Progenitor cell of endocrine pancreas (in vitro differentiated cells): ENCODE data around the gene OR9Q1. TPM values are rescaled to one million over a fixed set of nuclear protein-coding genes. Genes with fewer than 3 reads are reported as not detected.

ENCODE experiments used
- DNase-seq: peaks from one replicate; pipeline ENCODE4 v3.0.0; 2021; ENCODE audit warnings: low spot score; ENCODE audit not compliant: unreplicated experiment
- H3K27ac Mint-ChIP-seq: 2 replicates; pipeline ENCODE4 v1.8.0; 2021; ENCODE audit warnings: mild to moderate bottlenecking, moderate library complexity, mixed read lengths
- H3K27me3 Mint-ChIP-seq: 2 replicates; pipeline ENCODE4 v1.8.0; 2021; ENCODE audit warnings: mixed read lengths
- H3K36me3 Mint-ChIP-seq: 2 replicates; pipeline ENCODE4 v1.8.0; 2022; ENCODE audit warnings: mixed read lengths; ENCODE audit not compliant: insufficient read depth
- H3K4me1 Mint-ChIP-seq: 2 replicates; pipeline ENCODE4 v1.8.0; 2021; ENCODE audit warnings: low read depth, mixed read lengths
- H3K4me3 Mint-ChIP-seq: 2 replicates; pipeline ENCODE4 v1.8.0; 2021; ENCODE audit warnings: low read depth, mild to moderate bottlenecking, moderate library complexity, mixed read lengths
- H3K9me3 Mint-ChIP-seq: 2 replicates; pipeline ENCODE4 v1.8.0; 2021; ENCODE audit warnings: low read depth, mixed read lengths
- long read RNA-seq: library from polyadenylated mRNA; unstranded; transcript quantifications from one replicate; pipeline ENCODE4 v2.0.0, GENCODE V29; 2020
- total RNA-seq: library from RNA; stranded (reverse); gene quantifications from 2 replicates; pipeline ENCODE4 v1.2.1, GENCODE V29; 2021
- TF ChIP-seq, protein P1 (sequence below): fragments of 200-600 bp; sonication (generic); IDR thresholded peaks from one replicate; pipeline ENCODE4 v1.5.0; 2021; ENCODE audit warnings: antibody characterized with exemption, mild to moderate bottlenecking; ENCODE audit not compliant: unreplicated experiment

Gene OR9Q1, protein sequence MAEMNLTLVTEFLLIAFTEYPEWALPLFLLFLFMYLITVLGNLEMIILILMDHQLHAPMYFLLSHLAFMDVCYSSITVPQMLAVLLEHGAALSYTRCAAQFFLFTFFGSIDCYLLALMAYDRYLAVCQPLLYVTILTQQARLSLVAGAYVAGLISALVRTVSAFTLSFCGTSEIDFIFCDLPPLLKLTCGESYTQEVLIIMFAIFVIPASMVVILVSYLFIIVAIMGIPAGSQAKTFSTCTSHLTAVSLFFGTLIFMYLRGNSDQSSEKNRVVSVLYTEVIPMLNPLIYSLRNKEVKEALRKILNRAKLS
- not detected in 2 replicates for total RNA-seq
- long read RNA-seq, result 0 reads

DNA sequence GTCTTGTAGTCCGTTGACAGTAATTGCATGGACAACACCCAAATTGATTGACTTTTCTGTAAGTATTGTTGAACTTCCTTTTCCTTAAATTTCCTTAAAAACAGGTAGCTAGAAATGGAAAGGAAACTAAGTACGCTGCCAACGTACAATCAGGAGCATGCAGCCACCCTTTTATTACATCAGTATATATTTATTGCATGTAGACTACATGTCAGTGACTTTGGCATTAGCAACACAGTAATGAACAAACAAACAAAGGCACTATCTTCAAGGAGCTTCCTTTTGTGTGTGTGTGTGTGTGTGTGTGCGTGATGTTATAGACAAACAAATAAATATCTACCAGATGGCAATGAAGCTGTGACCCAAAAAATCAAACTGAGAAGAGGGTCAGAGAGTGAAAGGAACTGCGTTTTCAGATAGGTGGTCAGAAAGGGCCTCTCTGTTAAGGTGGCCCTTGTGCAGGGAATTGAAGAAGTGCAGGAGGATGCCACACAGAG, at the start of gene OR9Q1:
OR9Q1 (plus strand) TSS at position 447 of the 497 bp plus-strand sequence. CDS start 155,564 bp downstream, outside the sequence.
- no peaks in the 10 kb centered on the region for H3K4me1 Mint-ChIP-seq
- no peak for DNase-seq
- no peak within 1 kb of the TSS for H3K4me3 Mint-ChIP-seq
- peak within 1 kb of the TSS; percentile 52 for H3K27ac Mint-ChIP-seq
- TF ChIP-seq, protein P1, sequence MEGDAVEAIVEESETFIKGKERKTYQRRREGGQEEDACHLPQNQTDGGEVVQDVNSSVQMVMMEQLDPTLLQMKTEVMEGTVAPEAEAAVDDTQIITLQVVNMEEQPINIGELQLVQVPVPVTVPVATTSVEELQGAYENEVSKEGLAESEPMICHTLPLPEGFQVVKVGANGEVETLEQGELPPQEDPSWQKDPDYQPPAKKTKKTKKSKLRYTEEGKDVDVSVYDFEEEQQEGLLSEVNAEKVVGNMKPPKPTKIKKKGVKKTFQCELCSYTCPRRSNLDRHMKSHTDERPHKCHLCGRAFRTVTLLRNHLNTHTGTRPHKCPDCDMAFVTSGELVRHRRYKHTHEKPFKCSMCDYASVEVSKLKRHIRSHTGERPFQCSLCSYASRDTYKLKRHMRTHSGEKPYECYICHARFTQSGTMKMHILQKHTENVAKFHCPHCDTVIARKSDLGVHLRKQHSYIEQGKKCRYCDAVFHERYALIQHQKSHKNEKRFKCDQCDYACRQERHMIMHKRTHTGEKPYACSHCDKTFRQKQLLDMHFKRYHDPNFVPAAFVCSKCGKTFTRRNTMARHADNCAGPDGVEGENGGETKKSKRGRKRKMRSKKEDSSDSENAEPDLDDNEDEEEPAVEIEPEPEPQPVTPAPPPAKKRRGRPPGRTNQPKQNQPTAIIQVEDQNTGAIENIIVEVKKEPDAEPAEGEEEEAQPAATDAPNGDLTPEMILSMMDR, result no peak
- no peaks in the 10 kb centered on the region for H3K27me3 Mint-ChIP-seq
- no peaks in the 10 kb centered on the region for H3K9me3 Mint-ChIP-seq
- H3K36me3 Mint-ChIP-seq, result no peaks in the 10 kb centered on the region

DNA sequence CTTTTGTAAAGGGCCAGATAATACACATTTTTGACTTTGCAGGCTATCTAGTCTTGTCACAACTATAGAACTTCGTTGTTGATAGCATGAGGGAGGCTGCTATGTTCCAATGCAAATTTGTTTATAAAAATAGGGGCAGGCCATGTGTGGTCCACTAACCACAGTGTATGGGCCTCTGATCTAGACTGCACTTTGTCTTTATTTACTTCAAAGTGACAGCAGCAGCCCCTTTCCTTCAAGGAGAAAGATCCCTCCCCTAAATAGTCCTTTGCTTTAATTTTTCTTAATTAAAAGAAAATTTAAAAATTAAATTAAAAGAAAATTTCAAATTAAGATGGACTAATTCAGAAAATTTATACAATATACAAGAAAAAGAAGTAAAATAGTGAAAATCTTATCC, 49.5 kb upstream of the OR9Q1 start:
- Mint-ChIP-seq H3K9me3 (peaks cover 3% of the 10 kb centered on the region), H3K4me3 (no peak overlapping the region)

DNA sequence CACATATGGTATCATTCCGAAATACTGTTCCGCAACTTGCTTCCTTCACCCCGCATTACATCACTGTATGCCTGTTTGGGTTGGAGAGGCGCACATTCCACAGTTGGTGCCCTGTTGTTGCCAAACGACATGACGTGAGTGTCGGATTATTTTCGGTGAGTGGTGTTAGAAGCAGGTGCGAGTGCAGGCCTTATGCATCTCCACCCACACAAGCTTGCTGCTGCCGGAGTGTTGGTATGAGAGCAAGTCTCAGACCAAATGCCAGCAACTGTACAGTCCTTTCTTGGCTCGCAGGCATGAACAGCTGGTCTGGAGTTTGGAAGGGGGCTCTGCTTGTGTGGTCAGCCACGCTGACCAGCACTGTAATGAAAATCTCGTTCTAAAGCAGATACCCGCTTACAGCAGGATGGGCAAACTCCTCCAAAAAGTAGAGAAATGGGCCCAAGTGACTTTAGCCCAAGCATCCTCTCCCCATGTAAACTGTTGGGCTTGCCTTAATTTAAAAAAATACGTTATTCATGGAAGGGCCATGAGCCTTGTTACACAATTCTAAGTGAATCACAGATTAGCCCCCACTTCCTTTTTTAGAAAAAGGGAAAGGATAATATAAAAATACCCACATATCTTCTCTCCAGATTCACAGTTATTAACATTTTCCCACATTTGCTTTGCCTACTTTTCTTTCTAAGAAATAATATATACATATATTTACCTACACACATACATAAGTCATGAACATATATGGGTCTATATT, 48.7 kb upstream of the OR9Q1 start:
- Mint-ChIP-seq H3K27me3 (no peaks in the 10 kb centered on the region), H3K27ac (peak overlapping the region; percentile 69), H3K4me3 (no peak overlapping the region), H3K9me3 (peaks cover 3% of the 10 kb centered on the region), H3K36me3 (no peaks in the 10 kb centered on the region), H3K4me1 (peaks cover 65% of the 10 kb centered on the region)
- TF ChIP-seq, protein P1, result no peak
- DNase-seq, result no peak

More for the DNA sequence above, 49.5 kb upstream of the OR9Q1 start:
- DNase-seq, result no peak
- H3K27me3 Mint-ChIP-seq, result no peaks in the 10 kb centered on the region
- peaks cover 60% of the 10 kb centered on the region for H3K4me1 Mint-ChIP-seq
- TF ChIP-seq, protein P1, result no peak
- H3K36me3 Mint-ChIP-seq, result peaks cover under 1% of the 10 kb centered on the region
- H3K27ac Mint-ChIP-seq, result no peak overlapping the region

DNA sequence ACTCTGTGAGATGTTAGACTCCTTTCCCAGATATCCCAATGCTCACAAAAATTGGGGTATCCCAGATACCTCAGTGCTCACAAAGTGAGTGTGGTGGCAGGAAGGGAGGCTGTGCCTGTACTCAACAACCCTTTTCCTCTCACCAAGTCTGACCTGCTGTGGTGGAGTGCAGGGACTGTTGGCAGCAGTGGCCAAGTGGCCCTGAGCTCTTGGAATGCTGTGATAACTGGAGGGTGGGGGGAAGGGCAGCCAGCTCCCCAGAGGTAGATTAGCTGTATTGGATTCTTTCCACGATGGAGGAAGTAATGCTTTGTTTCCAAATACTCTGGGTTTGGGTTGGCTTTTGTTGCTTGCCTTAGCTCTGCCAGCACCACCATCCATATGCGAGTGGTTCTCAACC, 46.0 kb upstream of the OR9Q1 start:
- Mint-ChIP-seq H3K9me3 (peaks cover 3% of the 10 kb centered on the region), H3K27ac (peak overlapping the region; percentile 80), H3K36me3 (no peaks in the 10 kb centered on the region), H3K4me1 (peaks cover 44% of the 10 kb centered on the region), H3K4me3 (no peak overlapping the region), H3K27me3 (no peaks in the 10 kb centered on the region)
- TF ChIP-seq, protein P1, result no peak
- no peak for DNase-seq
